Inferior parietal cortex (tissue), 1 donor: ENCODE measurements around the gene THBS3.
A peak's percentile ranks its signal among the peaks of the same experiment; 100 is the strongest.
"Not testable (repeated sequence)": the region's sequence is repeated elsewhere in the genome, so short reads cannot be mapped to it uniquely, and the experiment has no call there.

ENCODE experiments used
- DNase-seq: peaks from one replicate; pipeline ENCODE4 v3.0.0-alpha.2; 2016; ENCODE audit errors: extremely low spot score

THBS3 gene

GRCh38 chr1:155189926-155190325, 17.8 kb downstream of the THBS3 start:
- not testable (repeated sequence) for DNase-seq

GRCh38 chr1:155188268-155188667, 19.4 kb downstream of the THBS3 start:
- no peak for DNase-seq

DNA sequence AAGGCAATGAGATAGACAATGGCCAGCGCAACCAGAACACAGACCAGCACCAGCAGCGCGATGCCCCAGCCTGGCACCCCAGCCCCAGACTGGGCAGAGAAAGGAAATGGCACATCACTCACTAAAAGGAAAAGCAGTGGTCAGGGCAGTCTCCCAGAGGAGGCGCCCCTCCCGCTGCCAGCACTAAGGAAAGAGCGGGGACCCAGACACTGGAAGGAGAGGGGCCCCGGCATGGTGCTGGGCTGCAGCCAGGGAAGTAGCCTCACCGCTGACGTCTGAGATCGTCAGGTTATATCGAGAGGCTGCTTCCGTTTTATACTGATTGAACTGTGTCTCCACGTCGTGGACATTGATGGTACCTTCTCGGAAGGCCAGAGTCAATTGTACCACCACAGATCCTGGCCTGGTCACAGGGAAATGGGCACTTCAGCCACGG, 20.2 kb downstream of the THBS3 start:
- DNase-seq: no peak

GRCh38 chr1:155186794-155187455, 20.8 kb downstream of the THBS3 start:
- no peak for DNase-seq

DNA sequence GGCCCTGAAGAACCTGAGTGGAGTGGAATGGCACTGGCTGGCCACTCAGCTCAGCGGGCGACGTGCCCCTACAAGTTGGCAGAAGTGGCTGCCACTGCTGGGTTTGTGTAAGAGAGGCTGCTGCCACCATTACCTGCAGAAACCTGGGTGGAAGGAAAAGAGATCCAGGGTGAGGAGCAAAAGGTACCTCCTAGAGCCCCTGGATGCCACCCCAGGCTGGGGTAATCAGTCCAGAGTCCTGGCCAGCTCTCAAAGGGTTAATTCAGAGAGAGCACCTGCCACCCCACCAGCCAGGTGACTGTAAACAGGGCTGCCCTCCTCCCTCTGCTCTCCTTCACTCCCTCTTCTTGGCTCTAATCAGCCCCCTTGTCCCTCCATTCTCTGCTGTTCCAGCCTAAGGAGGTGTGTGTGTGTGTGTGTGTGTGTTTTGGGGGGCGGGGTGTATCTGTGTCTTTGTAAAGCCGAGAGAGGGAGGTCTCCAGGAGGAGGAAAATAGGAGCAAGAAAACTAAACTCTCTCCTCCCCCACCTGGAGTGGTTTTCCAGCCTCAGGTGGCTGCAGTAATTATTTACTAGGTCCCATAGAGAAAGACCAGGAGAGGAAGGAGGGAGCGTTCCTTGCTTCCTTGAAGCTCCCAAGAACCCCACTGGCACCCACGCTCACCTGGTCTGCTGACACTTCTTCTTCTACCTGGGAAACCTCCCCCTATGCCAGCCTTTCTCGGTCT, 21.5 kb downstream of the THBS3 start:
- DNase-seq: no peak

DNA sequence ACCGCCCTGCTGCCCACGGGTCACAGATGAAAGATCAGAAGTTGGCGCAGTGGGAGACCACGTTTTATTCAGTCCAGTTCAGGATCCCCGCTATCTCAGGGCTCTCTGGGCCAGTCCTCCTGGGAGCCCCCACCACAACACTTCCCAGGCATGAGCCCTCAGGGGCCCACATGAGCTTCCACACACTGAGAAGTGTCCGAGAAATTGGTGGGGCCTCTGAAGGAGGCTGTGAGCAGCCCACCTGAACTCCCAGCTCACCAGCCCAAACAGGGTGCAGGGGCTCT, 22.0 kb downstream of the THBS3 start:
- DNase-seq: no peak

DNA sequence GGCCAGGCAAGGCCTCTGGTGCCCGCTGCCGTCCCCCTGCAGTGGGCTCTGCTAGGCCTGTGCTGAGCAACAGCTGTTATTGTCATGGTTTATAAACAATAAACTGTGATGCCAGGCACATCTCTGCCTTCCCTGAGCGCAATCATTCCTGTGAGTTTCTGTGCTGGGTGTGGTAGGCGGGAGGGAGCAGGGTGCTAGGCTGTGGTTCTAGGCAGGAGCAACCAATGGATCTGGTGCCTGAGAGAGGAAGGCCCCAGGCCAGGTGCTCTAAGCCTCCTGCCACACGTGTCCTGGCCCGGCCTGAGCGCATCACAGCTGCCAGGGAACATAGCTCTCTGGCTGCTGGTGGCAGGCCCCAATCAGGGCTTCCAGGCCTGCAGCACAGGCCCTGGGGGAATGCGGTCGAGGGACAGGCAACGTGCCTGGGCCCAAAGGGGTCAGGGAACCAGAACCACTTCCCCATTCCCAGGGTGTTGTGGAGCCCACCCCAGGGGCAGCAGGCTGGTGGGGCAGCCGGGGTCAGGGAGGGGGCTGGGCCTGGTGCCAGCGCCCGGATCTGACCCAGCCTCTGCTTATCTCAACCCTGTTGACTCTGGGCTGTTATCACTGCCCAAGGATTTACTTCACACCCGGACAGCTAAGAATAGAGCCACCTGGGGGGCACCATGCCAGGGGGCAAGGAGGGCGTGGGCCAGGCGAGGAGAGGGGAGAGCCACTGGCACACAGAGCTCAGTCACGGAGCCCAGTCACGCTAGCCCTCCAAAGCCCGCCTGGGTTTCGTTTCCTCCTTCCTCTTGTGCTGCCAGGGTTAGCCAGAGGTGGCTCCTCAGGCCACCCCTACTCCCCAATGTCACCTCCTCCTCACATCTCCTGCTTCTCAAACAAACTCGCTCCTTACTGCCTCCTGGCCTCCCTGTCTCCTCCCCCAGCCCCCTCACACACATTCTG, 22.6 kb downstream of the THBS3 start:
- DNase-seq: no peak

DNA sequence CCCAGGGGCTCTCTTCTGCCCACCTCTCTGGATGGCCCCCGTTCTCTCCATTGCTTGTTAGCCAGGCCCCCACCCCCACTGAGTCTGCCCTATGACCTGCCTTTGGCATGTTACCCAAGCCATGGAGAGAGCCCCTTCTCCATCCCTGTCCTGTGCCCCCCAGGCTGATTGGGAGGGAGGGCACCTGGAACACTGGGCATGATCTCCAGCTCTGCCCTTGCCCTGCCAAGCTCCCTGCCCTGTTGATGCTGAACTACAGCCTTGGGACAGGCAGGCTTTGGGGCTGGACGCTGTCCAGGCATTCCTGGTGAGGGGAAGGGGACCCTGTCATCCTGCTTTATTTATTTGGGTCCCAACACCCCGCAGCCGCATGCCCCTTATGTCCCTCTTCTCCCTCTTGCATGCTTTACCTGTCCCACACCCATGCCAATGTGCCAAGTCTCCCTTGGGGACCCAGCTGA, 23.3 kb downstream of the THBS3 start:
- DNase-seq: no peak

GRCh38 chr1:155183775-155184221, 23.9 kb downstream of the THBS3 start:
- DNase-seq: no peak

DNA sequence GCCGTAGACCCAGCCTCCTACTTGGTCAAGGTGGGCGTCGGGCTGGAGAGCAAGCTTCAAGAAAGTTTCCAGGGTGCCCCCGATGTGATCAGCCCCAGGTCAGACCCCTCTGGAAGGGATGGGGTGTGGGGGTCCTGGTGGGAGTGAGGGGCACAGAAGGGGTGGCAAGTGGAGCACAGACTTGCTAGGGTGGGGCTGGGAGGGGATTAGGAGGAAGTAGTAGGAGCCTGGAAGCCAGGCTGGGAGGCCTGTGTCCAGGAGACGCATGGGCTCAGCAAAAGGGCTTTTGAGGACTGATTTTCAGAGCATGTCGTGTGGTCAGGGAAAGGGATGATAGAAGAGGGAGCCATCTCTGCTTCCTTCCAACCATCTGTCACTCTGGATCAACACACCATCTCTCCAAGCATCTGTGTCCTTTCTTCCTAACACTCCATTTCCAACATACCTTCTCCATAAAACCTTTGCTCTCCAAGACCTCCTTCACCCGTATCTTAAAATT, 25.6 kb downstream of the THBS3 start:
- DNase-seq: no peak

DNA sequence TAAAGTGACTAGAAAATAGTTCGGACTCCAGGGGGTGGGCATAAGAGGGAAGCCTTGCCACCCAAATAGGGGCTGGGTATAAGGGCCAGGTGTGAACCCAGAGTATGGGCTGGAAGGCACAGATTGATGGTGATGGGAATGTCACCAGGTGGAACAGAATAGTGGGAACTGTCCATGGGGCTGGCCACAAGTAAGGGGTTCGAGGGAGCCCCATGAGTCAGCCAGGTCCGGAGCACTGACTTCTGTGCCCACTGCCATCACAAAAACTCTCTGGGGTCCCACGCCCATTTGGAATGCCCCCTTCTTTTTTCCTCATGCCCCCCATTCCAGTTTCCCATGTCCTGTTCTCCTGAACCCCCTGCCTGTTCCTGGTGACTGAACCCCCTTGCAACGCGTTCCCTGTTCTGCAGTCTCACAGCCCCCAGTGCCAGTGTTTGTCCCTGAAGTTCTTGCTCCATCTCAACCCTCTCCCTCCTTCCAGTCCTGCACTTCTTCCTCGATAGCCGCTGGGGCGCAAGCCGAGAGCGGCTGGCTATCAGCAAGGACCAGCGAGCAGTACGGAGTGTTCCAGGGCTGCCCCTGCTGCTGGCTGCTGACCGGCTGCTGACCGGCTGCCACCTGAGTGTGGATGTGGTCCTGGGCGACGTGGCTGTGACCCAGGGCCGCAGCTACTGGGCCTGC, 26.2 kb downstream of the THBS3 start:
- DNase-seq: no peak

DNA sequence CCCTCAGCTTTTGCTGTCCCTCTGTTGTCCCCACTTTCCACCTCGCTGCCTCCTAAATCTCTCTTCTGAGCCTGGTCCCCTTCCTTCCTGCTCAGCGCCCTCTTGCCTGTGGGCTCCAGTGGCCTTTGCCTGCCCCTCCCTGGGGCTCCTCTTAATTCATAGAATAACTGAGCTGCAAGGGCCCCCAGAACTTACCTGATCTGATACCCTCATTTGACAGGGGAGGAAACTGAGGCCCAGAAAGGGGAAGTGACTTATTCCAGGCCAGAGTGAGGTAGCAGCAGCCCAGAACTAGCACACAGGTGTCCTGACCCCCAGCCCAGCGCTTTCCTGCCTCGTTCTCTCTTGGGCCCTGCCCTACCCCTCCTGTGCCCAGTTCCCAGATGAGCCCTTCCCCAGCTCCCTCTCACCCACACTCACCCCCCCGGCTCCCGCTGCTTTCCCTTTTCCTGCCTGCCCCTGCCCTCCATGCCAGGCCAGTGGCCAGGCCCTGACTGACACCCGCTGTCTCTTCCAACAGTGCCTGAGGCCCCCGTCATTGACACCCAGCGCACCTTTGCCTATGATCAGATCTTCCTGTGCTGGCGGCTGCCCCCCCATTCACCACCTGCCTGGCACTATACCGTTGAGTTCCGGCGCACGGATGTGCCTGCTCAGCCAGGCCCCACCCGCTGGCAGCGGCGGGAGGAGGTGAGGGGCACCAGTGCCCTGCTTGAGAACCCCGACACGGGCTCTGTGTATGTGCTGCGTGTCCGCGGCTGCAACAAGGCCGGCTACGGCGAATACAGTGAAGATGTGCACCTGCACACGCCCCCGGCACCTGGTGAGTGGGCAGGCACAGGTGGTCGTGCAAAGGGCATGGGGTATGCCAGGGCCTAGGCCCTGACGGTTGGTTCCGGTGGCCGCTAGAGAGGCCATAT, 28.3 kb downstream of the THBS3 start:
- no peak for DNase-seq

DNA sequence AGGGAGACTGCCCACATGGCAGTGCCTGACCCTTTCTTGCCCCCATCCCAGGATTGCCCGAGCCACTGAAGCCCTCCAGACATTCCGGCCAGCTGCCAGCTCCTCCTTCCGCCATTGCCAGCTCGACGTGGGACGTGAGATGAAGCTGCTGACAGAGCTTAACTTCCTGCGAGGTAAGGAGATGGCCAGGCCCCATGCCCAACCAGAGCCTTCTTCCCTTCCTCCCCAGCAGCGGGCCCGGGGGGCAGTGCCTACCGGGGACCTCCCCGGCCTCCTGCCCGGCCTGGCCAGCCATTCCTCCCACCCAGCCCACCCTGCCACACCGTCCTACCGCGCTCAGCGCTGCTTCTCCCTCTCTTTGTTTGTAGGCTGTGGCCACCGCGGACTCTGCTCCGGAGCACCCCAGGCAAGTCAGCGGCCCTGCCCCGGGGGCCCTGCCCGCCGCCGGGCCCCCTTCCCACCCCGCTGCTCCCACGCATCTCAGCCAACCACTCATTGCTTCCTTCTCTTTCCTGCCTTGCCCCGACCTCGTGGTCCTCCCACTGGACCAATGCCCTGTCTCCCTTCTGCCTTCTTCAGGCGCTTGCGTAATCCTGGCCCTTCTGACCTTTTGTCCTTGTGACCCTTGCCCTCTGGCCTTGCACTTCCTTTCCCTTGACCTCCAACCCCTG, 29.1 kb downstream of the THBS3 start:
- DNase-seq: no peak

DNA sequence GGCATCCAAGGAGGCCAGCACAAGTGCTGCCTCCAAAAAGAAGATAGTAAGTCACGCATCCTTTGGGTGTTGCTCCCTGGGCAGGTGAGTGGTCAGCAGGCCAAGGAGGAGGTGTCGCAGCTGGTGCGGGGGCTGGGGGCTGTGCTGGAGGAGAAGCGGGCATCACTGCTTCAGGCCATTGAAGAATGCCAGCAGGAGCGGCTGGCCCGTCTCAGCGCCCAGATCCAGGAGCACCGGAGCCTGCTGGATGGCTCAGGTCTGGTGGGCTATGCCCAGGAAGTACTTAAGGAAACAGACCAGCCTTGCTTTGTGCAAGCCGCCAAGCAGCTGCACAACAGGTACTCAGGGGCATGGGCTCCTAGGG, 29.8 kb downstream of the THBS3 start:
- no peak for DNase-seq

DNA sequence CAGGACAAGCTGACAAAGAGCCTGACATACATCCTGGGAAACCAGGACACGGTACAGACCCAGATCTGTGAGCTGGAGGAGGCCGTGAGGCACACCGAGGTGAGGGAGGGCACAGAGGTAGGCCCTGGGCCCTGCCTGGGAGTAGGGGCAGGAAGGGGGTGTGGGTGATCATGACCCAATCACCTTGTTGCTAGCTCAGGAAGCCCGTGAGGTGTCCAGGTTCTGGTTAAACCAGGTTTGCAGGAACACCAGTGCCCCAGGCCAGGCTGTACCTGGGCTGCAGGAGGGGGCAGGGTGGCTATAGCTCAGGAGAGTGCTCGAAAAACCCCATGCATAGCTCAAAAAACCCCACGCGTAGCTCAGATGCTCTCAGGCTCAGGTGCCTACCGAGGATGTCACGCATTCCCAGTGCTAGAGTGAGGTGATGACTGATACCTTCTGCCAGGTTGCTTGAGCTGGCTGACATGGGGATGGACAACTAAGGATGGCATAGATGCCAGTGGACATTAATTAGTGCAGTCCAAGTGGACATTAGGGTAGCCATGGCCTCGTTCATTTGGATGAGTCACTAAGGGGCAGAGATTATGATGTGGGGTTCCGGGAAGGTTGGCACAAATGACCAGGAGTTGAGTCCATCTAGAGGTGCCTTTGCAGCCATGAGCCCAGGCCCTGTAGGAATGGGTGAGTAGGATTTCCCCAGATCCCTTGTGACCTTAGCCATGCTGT, 30.3 kb downstream of the THBS3 start:
- no peak for DNase-seq

GRCh38 chr1:155176544-155177071, 31.1 kb downstream of the THBS3 start:
- DNase-seq: peak; percentile 92

GRCh38 chr1:155175927-155176371, 31.7 kb downstream of the THBS3 start:
- DNase-seq: no peak

GRCh38 chr1:155175281-155175926, 32.3 kb downstream of the THBS3 start:
- peak; percentile 10 for DNase-seq
